GM12865 (cell line): Measurements from ENCODE around the gene IQCK.

Experiments used
- DNase-seq: peaks from one replicate; pipeline ENCODE4 v3.0.0; 2010; ENCODE audit warnings: low read depth
- H3K4me3 ChIP-seq: 2 replicates; pipeline ENCODE4 v1.5.1; 2011; ENCODE audit warnings: mild to moderate bottlenecking, low read depth, low read length, control low read depth
- CTCF ChIP-seq: IDR thresholded peaks from 2 replicates; pipeline ENCODE4 v1.5.1; 2011; ENCODE audit warnings: low read length, control low read depth, low read depth, inconsistent platforms; ENCODE audit not compliant: insufficient read depth; ENCODE audit errors: missing control alignments

Gene IQCK

GRCh38 chr16:19810817-19811731 lies 93.0 kb downstream of the IQCK start:
- no peak for TF ChIP-seq CTCF
- no peak overlapping the region for H3K4me3 ChIP-seq
- DNase-seq = no peak

- no peak for DNase-seq
- no peak for TF ChIP-seq CTCF
These were observed 94.9 kb downstream of the IQCK start for GRCh38 chr16:19812986-19813385.

GRCh38 chr16:19815418-19815817 lies 97.3 kb downstream of the IQCK start:
- no peak for DNase-seq
- no peak overlapping the region for H3K4me3 ChIP-seq
- no peak for TF ChIP-seq CTCF

More at GRCh38 chr16:19812986-19813385, 94.9 kb downstream of the IQCK start:
- no peak overlapping the region for H3K4me3 ChIP-seq

- no peak overlapping the region for H3K4me3 ChIP-seq
- no peak for TF ChIP-seq CTCF
- DNase-seq = no peak
These were observed 99.1 kb downstream of the IQCK start for GRCh38 chr16:19817122-19817521.

GRCh38 chr16:19817875-19818274 lies 99.8 kb downstream of the IQCK start:
- no peak for TF ChIP-seq CTCF

GRCh38 chr16:19822533-19822932 lies 104.5 kb downstream of the IQCK start:
- TF ChIP-seq CTCF = no peak
- DNase-seq = no peak
- H3K4me3 ChIP-seq = no peak overlapping the region

More at GRCh38 chr16:19817875-19818274, 99.8 kb downstream of the IQCK start:
- no peak overlapping the region for H3K4me3 ChIP-seq
- no peak for DNase-seq

- no peak overlapping the region for H3K4me3 ChIP-seq
- DNase-seq = no peak
- no peak for TF ChIP-seq CTCF
These were observed 105.3 kb downstream of the IQCK start for GRCh38 chr16:19823322-19823721.
